ENCODE data around the gene HEXD.

GRCh38 chr17:82444284-82444893 lies 26.2 kb downstream of the HEXD start:
- no peak for TF ChIP-seq L3MBTL2 (conservative IDR thresholded peaks at IDR 0.05)
- TF ChIP-seq FOXM1 (IDR thresholded peaks at IDR 0.05; ENCODE audit: borderline replicate concordance) = no peak
- no peak for TF ChIP-seq CTBP1 (IDR thresholded peaks at IDR 0.05; ENCODE audit: borderline replicate concordance)
- no peak for TF ChIP-seq FOXK2 (IDR thresholded peaks at IDR 0.05)

Measured in HEK293T (cell line).